Measurements from ENCODE around the gene SYT7. TPM values are rescaled to one million over a fixed set of nuclear protein-coding genes. Genes with fewer than 3 reads are reported as not detected.

The SYT7 gene
- polyA plus RNA-seq, 1 experiment: 0.04 TPM

GRCh38 chr11:61511383-61511782 is 69.5 kb downstream of the SYT7 start:
- TF ChIP-seq CTCF (IDR thresholded peaks at IDR 0.05; ENCODE audit: insufficient read depth, low read depth, low read length): no peak
- peaks cover 31% of the 10 kb centered on the region for H3K27me3 ChIP-seq (ENCODE audit: control insufficient read depth, insufficient read depth, low read length)
- ChIA-PET POLR2A (no interaction called here), CTCF (interaction anchor here (0.9 to 9.1 kb wide), 4 partner anchors 29 to 66 kb away, joined by 3 to 200 read pairs (median 23); a partner anchor contains a TSS)
- no peaks in the 10 kb centered on the region for H3K36me3 ChIP-seq (ENCODE audit: control insufficient read depth, insufficient read depth, low read length)
- no peak for DNase-seq (ENCODE audit: low read depth)
- H3K4me3 ChIP-seq (ENCODE audit: low read depth, low read length): no peak overlapping the region

GRCh38 chr11:61510974-61511373 is 69.9 kb downstream of the SYT7 start:
- no peak for TF ChIP-seq CTCF (IDR thresholded peaks at IDR 0.05; ENCODE audit: insufficient read depth, low read depth, low read length)
- CTCF ChIA-PET: interaction anchor here (2.5 to 9.1 kb wide), 3 partner anchors 33 to 66 kb away, joined by 12 to 200 read pairs (median 42); a partner anchor contains a TSS
- DNase-seq (ENCODE audit: low read depth): no peak
- H3K27me3 ChIP-seq (ENCODE audit: control insufficient read depth, insufficient read depth, low read length): peaks cover 35% of the 10 kb centered on the region
- H3K36me3 ChIP-seq (ENCODE audit: control insufficient read depth, insufficient read depth, low read length): no peaks in the 10 kb centered on the region
- H3K4me3 ChIP-seq (ENCODE audit: low read depth, low read length): no peak overlapping the region
- POLR2A ChIA-PET: no interaction called here

GRCh38 chr11:61510166-61510919 is 70.5 kb downstream of the SYT7 start:
- TF ChIP-seq CTCF (IDR thresholded peaks at IDR 0.05; ENCODE audit: insufficient read depth, low read depth, low read length): no peak
- no peak for DNase-seq (ENCODE audit: low read depth)
- H3K36me3 ChIP-seq (ENCODE audit: control insufficient read depth, insufficient read depth, low read length): no peaks in the 10 kb centered on the region
- H3K4me3 ChIP-seq (ENCODE audit: low read depth, low read length): no peak overlapping the region
- peaks cover 38% of the 10 kb centered on the region for H3K27me3 ChIP-seq (ENCODE audit: control insufficient read depth, insufficient read depth, low read length)
- ChIA-PET POLR2A (no interaction called here), CTCF (interaction anchor here (1.2 to 2.5 kb wide), 6 partner anchors 7 to 128 kb away, joined by 3 to 12 read pairs (median 5); no protein-coding TSS in a partner anchor)

GRCh38 chr11:61509043-61510029 is 71.5 kb downstream of the SYT7 start:
- TF ChIP-seq CTCF (IDR thresholded peaks at IDR 0.05; ENCODE audit: insufficient read depth, low read depth, low read length): peak; percentile 38; the same call in 1 of the 2 replicates
- peak; percentile 19 for DNase-seq (ENCODE audit: low read depth)
- Histone ChIP-seq H3K4me3 (ENCODE audit: low read depth, low read length) (peak overlapping the region; percentile 24), H3K27me3 (ENCODE audit: control insufficient read depth, insufficient read depth, low read length) (peaks cover 39% of the 10 kb centered on the region), H3K36me3 (ENCODE audit: control insufficient read depth, insufficient read depth, low read length) (no peaks in the 10 kb centered on the region)
- ChIA-PET CTCF (interaction anchor here (0.7 to 2.5 kb wide), 13 partner anchors 8 to 129 kb away, joined by 3 to 12 read pairs (median 3); no protein-coding TSS in a partner anchor), POLR2A (no interaction called here)

Data from BJ (cell line).